Measurements from ENCODE around the gene NKTR. TPM values are rescaled to one million over a fixed set of nuclear protein-coding genes. Genes with fewer than 3 reads are reported as not detected.

NKTR gene
- total and polyA plus RNA-seq, 3 donors from 2014 or later = 42.2 to 203 (median 175) TPM

GRCh38 chr3:42691816-42692666 lies 91.6 kb downstream of the NKTR start:
- Histone ChIP-seq H3K36me3 (ENCODE audit: low read depth, missing control alignments) (no peaks in the 10 kb centered on the region), H3K9me3 (no peaks in the 10 kb centered on the region), H3K27me3 (no peaks in the 10 kb centered on the region), H3K4me3 (no peak overlapping the region), H3K27ac (no peak overlapping the region), H3K4me1 (no peaks in the 10 kb centered on the region)
- WGBS, 2 donors = 86 to 87% methylated on average over 4 to 13 of the region's 13 CpGs
- intact Hi-C loops (cut with DNase I; ENCODE audit: low total_unique reads) = no loop called here
- TF ChIP-seq CTCF (IDR thresholded peaks at IDR 0.05) (no peak), POLR2A (IDR thresholded peaks at IDR 0.05) (no peak)
- DNase-seq = no peak

GRCh38 chr3:42692667-42693529 lies 92.4 kb downstream of the NKTR start:
- TF ChIP-seq CTCF (IDR thresholded peaks at IDR 0.05) (no peak), POLR2A (IDR thresholded peaks at IDR 0.05) (no peak)
- H3K4me1 ChIP-seq = no peaks in the 10 kb centered on the region
- H3K36me3 ChIP-seq (ENCODE audit: low read depth, missing control alignments) = no peaks in the 10 kb centered on the region
- DNase-seq = no peak
- 93 to 94% methylated on average over 14 to 17 of the region's 17 CpGs for WGBS, 2 donors
- intact Hi-C loops (cut with DNase I; ENCODE audit: low total_unique reads) = no loop called here
- no peaks in the 10 kb centered on the region for H3K27me3 ChIP-seq
- no peak overlapping the region for H3K27ac ChIP-seq
- H3K4me3 ChIP-seq = no peak overlapping the region
- H3K9me3 ChIP-seq = no peaks in the 10 kb centered on the region

GRCh38 chr3:42693530-42693930 lies 93.0 kb downstream of the NKTR start:
- intact Hi-C loops (cut with DNase I; ENCODE audit: low total_unique reads) = no loop called here
- TF ChIP-seq CTCF (IDR thresholded peaks at IDR 0.05) (no peak), POLR2A (IDR thresholded peaks at IDR 0.05) (no peak)
- Histone ChIP-seq H3K36me3 (ENCODE audit: low read depth, missing control alignments) (no peaks in the 10 kb centered on the region), H3K27me3 (no peaks in the 10 kb centered on the region), H3K4me1 (no peaks in the 10 kb centered on the region), H3K9me3 (no peaks in the 10 kb centered on the region), H3K4me3 (no peak overlapping the region), H3K27ac (no peak overlapping the region)
- no peak for DNase-seq
- WGBS, 2 donors = 79 to 93% methylated on average over 3 to 4 of the region's 4 CpGs

- DNase-seq = no peak
Measured at GRCh38 chr3:42694366-42694765, 93.9 kb downstream of the NKTR start.

More at GRCh38 chr3:42694366-42694765, 93.9 kb downstream of the NKTR start:
- Histone ChIP-seq H3K36me3 (ENCODE audit: low read depth, missing control alignments) (no peaks in the 10 kb centered on the region), H3K4me1 (no peaks in the 10 kb centered on the region), H3K27ac (no peak overlapping the region), H3K4me3 (no peak overlapping the region), H3K9me3 (no peaks in the 10 kb centered on the region), H3K27me3 (no peaks in the 10 kb centered on the region)
- intact Hi-C loops (cut with DNase I; ENCODE audit: low total_unique reads) = no loop called here
- TF ChIP-seq POLR2A (IDR thresholded peaks at IDR 0.05) (no peak), CTCF (IDR thresholded peaks at IDR 0.05) (no peak)

Measured in testis (tissue), 3 donors.